HL-60 (cell line): Measurements from ENCODE around the gene NFYA.

Experiments used
- CTCF ChIP-seq: IDR thresholded peaks from one replicate; pipeline ENCODE4 v1.5.1; 2011; ENCODE audit warnings: low read length, control low read depth, inconsistent platforms; ENCODE audit not compliant: insufficient read depth
- POLR2AphosphoS5 ChIP-seq: IDR thresholded peaks from 2 replicates; pipeline ENCODE4 v1.6.1; 2012; ENCODE audit warnings: low read depth
- REST ChIP-seq: IDR thresholded peaks from 2 replicates; pipeline ENCODE4 v1.6.1; 2012; ENCODE audit warnings: low read depth; ENCODE audit not compliant: insufficient replicate concordance

GRCh38 chr6:41040101-41040939 is 32.5 kb upstream of the NFYA start:
- TF ChIP-seq POLR2AphosphoS5 (no peak), CTCF (no peak), REST (no peak)
